ENCODE results near the gene PCDHGA3.
"Not testable (repeated sequence)": the region's sequence is repeated elsewhere in the genome, so short reads cannot be mapped to it uniquely, and the experiment has no call there.

Gene PCDHGA3

GRCh38 chr5:141383345-141383744 lies 39.7 kb downstream of the PCDHGA3 start:
- DNase-seq (ENCODE audit: low read depth) = no peak

GRCh38 chr5:141384471-141385267 lies 41.0 kb downstream of the PCDHGA3 start:
- DNase-seq (ENCODE audit: low read depth) = no peak

GRCh38 chr5:141387557-141388311 lies 44.1 kb downstream of the PCDHGA3 start, which contains the start of gene PCDHGB4:
PCDHGB4 (plus strand) TSS chr5:141387698; CDS start chr5:141387885, 187 bp downstream.
- DNase-seq (ENCODE audit: low read depth) = not testable (repeated sequence)

GRCh38 chr5:141388661-141389060 lies 45.0 kb downstream of the PCDHGA3 start:
- no peak for DNase-seq (ENCODE audit: low read depth)

- DNase-seq (ENCODE audit: low read depth) = no peak
Measured at GRCh38 chr5:141389153-141390042, 45.8 kb downstream of the PCDHGA3 start.

GRCh38 chr5:141392429-141393198 lies 49.0 kb downstream of the PCDHGA3 start, which contains the start of gene PCDHGA8:
PCDHGA8 (plus strand) TSS chr5:141392633; CDS start chr5:141392814, 181 bp downstream.
- DNase-seq (ENCODE audit: low read depth) = no peak

GRCh38 chr5:141393267-141393666 lies 49.6 kb downstream of the PCDHGA3 start:
- DNase-seq (ENCODE audit: low read depth) = no peak

GRCh38 chr5:141394401-141395187 lies 51.0 kb downstream of the PCDHGA3 start:
- not testable (repeated sequence) for DNase-seq (ENCODE audit: low read depth)
